ENCODE results near the gene TBC1D19. TPM values are rescaled to one million over a fixed set of nuclear protein-coding genes. Genes with fewer than 3 reads are reported as not detected.

TBC1D19 gene
- total RNA-seq, 1 donor from 2014 or later = 17.2 TPM

DNA sequence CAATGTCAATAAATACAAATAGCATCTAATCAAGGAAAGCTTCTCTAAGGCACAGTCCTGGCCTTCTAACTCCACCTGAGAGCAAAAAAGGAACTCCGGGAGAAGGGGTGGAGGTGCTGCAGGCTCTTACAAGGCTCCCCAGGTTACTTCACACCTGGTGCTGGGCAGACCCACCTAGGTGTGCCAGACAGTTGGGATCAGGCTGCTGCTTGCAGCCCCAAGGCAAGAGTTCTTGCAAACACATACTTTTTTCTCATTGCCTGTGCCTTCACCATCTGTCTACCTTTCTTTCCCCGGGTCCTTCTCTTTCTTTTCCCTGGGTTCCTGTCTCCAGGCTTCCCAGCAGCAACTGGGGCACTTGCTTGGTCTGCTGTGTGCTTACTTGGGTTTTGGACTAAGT is 195.3 kb downstream of the TBC1D19 start:
- TF ChIP-seq, protein P1, sequence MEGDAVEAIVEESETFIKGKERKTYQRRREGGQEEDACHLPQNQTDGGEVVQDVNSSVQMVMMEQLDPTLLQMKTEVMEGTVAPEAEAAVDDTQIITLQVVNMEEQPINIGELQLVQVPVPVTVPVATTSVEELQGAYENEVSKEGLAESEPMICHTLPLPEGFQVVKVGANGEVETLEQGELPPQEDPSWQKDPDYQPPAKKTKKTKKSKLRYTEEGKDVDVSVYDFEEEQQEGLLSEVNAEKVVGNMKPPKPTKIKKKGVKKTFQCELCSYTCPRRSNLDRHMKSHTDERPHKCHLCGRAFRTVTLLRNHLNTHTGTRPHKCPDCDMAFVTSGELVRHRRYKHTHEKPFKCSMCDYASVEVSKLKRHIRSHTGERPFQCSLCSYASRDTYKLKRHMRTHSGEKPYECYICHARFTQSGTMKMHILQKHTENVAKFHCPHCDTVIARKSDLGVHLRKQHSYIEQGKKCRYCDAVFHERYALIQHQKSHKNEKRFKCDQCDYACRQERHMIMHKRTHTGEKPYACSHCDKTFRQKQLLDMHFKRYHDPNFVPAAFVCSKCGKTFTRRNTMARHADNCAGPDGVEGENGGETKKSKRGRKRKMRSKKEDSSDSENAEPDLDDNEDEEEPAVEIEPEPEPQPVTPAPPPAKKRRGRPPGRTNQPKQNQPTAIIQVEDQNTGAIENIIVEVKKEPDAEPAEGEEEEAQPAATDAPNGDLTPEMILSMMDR (IDR thresholded peaks at IDR 0.05; ENCODE audit: insufficient read depth, low read length, poor library complexity, severe bottlenecking) = no peak
- peaks cover 2% of the 10 kb centered on the region for H3K36me3 ChIP-seq (ENCODE audit: control insufficient read depth, insufficient read depth, low read length)
- H3K4me3 ChIP-seq (ENCODE audit: low read depth, low read length) = no peak overlapping the region
- no peaks in the 10 kb centered on the region for H3K27me3 ChIP-seq (ENCODE audit: control insufficient read depth, insufficient read depth, low read length)
- DNase-seq (ENCODE audit: low read depth) = no peak

DNA sequence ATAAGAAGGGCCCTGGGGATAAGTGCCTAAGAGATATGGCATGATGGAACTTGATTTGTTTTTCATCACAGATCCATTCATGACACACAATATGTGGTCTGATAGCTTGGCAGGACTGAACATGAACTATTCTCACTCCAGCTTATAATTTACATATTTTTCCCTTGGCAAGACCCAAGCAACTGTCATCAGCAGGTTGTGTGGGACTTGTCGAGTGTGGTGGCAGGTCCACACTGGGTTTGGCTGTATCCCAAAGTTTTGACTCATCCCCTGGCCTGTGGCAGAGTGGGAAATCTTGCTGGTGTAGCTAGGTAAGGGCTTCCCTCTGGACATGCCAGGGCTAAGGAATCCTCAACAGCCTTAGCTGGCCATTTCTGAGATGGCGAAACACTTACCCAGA is 195.8 kb downstream of the TBC1D19 start:
- Histone ChIP-seq H3K4me3 (ENCODE audit: low read depth, low read length) (no peak overlapping the region), H3K27me3 (ENCODE audit: control insufficient read depth, insufficient read depth, low read length) (no peaks in the 10 kb centered on the region), H3K36me3 (ENCODE audit: control insufficient read depth, insufficient read depth, low read length) (peaks cover 2% of the 10 kb centered on the region)
- TF ChIP-seq, protein P1 (IDR thresholded peaks at IDR 0.05; ENCODE audit: insufficient read depth, low read length, poor library complexity, severe bottlenecking) = no peak
- DNase-seq (ENCODE audit: low read depth) = no peak

DNA sequence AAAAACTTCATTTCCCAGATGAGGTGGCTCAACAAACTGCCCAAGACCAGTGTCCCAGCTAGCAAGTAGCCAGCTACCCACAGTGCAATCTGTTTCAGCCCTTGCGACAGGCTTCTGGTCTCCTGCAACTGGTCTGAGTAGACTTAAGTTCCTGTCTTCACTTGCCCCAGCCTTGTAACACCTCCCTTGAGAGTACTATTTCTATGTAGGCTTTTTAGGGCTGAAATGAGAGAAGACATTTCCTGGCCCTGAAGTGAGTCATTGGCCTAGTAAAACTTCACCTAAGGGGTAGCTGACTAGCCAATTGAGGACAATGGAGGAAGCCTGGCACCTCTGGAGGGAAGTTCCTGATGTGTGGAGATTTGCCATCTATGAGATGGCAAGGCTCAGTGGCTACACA is 196.7 kb downstream of the TBC1D19 start:
- H3K27me3 ChIP-seq (ENCODE audit: control insufficient read depth, insufficient read depth, low read length) = no peaks in the 10 kb centered on the region
- no peak for DNase-seq (ENCODE audit: low read depth)
- peaks cover 2% of the 10 kb centered on the region for H3K36me3 ChIP-seq (ENCODE audit: control insufficient read depth, insufficient read depth, low read length)
- H3K4me3 ChIP-seq (ENCODE audit: low read depth, low read length) = no peak overlapping the region
- TF ChIP-seq, protein P1 (IDR thresholded peaks at IDR 0.05; ENCODE audit: insufficient read depth, low read length, poor library complexity, severe bottlenecking) = no peak

DNA sequence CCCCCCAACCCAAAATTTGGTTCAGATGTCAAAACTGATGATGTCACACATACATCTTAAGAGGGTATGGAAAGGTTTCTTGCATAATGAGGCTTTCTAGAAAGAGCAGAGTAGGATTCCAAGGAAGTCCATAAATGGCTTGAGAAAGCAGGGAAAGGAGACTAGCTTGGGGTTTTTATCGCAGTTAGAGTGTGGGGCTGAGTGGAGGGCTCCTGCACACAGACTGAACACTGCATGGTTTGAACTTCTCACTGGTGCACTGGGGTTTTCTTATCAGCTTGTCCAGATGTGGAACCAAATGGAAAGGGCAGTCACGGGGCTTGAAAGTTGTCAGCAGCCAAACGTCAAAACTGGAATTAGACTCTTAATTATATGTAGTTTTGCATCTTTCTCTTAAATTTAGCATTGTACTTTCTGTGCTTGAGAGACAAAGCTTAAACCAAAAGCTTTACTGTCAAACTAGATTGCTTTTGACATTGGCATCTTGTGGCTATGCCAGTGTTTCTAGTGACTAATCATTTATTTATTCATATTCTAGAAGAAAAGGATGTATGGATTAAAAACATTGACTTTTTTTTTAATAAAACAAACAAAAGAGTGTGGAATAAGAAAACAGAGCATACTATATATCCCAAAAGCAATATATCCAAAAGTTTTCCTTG is 198.4 kb downstream of the TBC1D19 start:
- peaks cover 2% of the 10 kb centered on the region for H3K36me3 ChIP-seq (ENCODE audit: control insufficient read depth, insufficient read depth, low read length)

DNA sequence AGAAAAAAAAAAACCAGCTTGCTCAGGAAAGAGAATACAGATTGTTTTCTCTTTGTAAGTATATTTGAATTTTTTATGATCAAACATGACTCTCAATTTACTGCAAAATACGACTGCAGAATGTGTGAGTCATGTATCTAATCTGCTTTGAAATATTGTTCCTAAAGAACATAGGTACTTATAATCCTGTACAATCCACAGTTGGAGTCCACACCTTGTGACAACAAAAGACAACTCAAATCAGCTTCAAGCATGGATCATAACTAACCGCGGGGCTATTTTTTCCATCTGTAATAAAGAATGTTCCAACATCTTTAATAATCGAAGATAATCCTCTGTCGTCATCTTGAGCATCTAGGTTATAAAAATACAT is 198.9 kb downstream of the TBC1D19 start:
- TF ChIP-seq, protein P1 (IDR thresholded peaks at IDR 0.05; ENCODE audit: insufficient read depth, low read length, poor library complexity, severe bottlenecking) = no peak
- no peak for DNase-seq (ENCODE audit: low read depth)
- Histone ChIP-seq H3K4me3 (ENCODE audit: low read depth, low read length) (no peak overlapping the region), H3K27me3 (ENCODE audit: control insufficient read depth, insufficient read depth, low read length) (no peaks in the 10 kb centered on the region), H3K36me3 (ENCODE audit: control insufficient read depth, insufficient read depth, low read length) (peaks cover 2% of the 10 kb centered on the region)

More for the DNA sequence above, 198.4 kb downstream of the TBC1D19 start:
- TF ChIP-seq, protein P1 (IDR thresholded peaks at IDR 0.05; ENCODE audit: insufficient read depth, low read length, poor library complexity, severe bottlenecking) = no peak
- Histone ChIP-seq H3K27me3 (ENCODE audit: control insufficient read depth, insufficient read depth, low read length) (no peaks in the 10 kb centered on the region), H3K4me3 (ENCODE audit: low read depth, low read length) (no peak overlapping the region)
- no peak for DNase-seq (ENCODE audit: low read depth)
